ENCODE results near the gene CHD5. TPM values are rescaled to one million over a fixed set of nuclear protein-coding genes. Genes with fewer than 3 reads are reported as not detected.

CHD5 gene
- total and polyA plus RNA-seq, 12 donors, result 0.07 to 56.5 (median 2.1) TPM; not detected in 2

GRCh38 chr1:6134206-6134605, 45.9 kb downstream of the CHD5 start:
- no peaks in the 10 kb centered on the region for H3K36me3 ChIP-seq (replicated peaks in 1 of 2)
- no peak for TF ChIP-seq CTCF (IDR thresholded peaks at IDR 0.05)
- no peak for TF ChIP-seq POLR2A (IDR thresholded peaks at IDR 0.05)
- WGBS, 4 donors, result 78 to 92% (median 87%) methylated on average over 5 to 11 of the region's 11 CpGs
- no peak for DNase-seq
- intact Hi-C loops (cut with DNase I), result no loop called here
- H3K4me3 ChIP-seq, result no peak overlapping the region
- H3K27me3 ChIP-seq, result no peaks in the 10 kb centered on the region
- no peaks in the 10 kb centered on the region for H3K4me1 ChIP-seq (replicated peaks in 1 of 2)
- no peak overlapping the region for H3K27ac ChIP-seq
- no peaks in the 10 kb centered on the region for H3K9me3 ChIP-seq (replicated peaks in 1 of 3)

GRCh38 chr1:6133146-6133895, 46.8 kb downstream of the CHD5 start:
- no peaks in the 10 kb centered on the region for H3K36me3 ChIP-seq (replicated peaks in 1 of 2)
- H3K4me1 ChIP-seq (replicated peaks in 1 of 2), result no peaks in the 10 kb centered on the region
- H3K27ac ChIP-seq, result no peak overlapping the region
- H3K27me3 ChIP-seq, result no peaks in the 10 kb centered on the region
- 78 to 89% (median 84%) methylated on average over 10 to 15 of the region's 15 CpGs for WGBS, 4 donors
- intact Hi-C loops (cut with DNase I), result no loop called here
- H3K4me3 ChIP-seq, result no peak overlapping the region
- no peak for TF ChIP-seq CTCF (IDR thresholded peaks at IDR 0.05)
- H3K9me3 ChIP-seq (replicated peaks in 1 of 3), result no peaks in the 10 kb centered on the region
- DNase-seq, result no peak

GRCh38 chr1:6131561-6131960, 48.6 kb downstream of the CHD5 start:
- no peaks in the 10 kb centered on the region for H3K36me3 ChIP-seq (replicated peaks in 1 of 2)
- H3K27me3 ChIP-seq, result no peaks in the 10 kb centered on the region
- H3K9me3 ChIP-seq (replicated peaks in 1 of 3), result no peaks in the 10 kb centered on the region
- WGBS, 4 donors, result 85 to 93% (median 90%) methylated on average over 3 to 9 of the region's 9 CpGs
- no peak overlapping the region for H3K27ac ChIP-seq
- no peak overlapping the region for H3K4me3 ChIP-seq
- H3K4me1 ChIP-seq (replicated peaks in 1 of 2), result peaks cover 0 to 4% of the 10 kb centered on the region in 2 donors
- TF ChIP-seq CTCF (IDR thresholded peaks at IDR 0.05) (no peak), POLR2A (IDR thresholded peaks at IDR 0.05) (no peak)
- DNase-seq, result no peak
- intact Hi-C loops (cut with DNase I), result no loop called here

GRCh38 chr1:6130596-6130995, 49.5 kb downstream of the CHD5 start:
- peaks cover 0 to 4% of the 10 kb centered on the region in 2 donors for H3K4me1 ChIP-seq (replicated peaks in 1 of 2)
- TF ChIP-seq CTCF (IDR thresholded peaks at IDR 0.05) (no peak), POLR2A (IDR thresholded peaks at IDR 0.05) (no peak)
- H3K9me3 ChIP-seq (replicated peaks in 1 of 3), result no peaks in the 10 kb centered on the region
- no peak for DNase-seq
- H3K27ac ChIP-seq, result no peak overlapping the region
- intact Hi-C loops (cut with DNase I), result no loop called here
- H3K4me3 ChIP-seq, result no peak overlapping the region
- WGBS, 4 donors, result 75 to 86% (median 81%) methylated on average over 2 to 7 of the region's 7 CpGs
- no peaks in the 10 kb centered on the region for H3K36me3 ChIP-seq (replicated peaks in 1 of 2)
- H3K27me3 ChIP-seq, result no peaks in the 10 kb centered on the region

Measured in adrenal gland (tissue), 12 donors.